Adrenal gland (tissue), 12 donors: ENCODE results near the gene SMARCD3. TPM values are rescaled to one million over a fixed set of nuclear protein-coding genes. Genes with fewer than 3 reads are reported as not detected.

ENCODE experiments used
- DNase-seq, 7 donors: peaks; one replicate each; pipeline ENCODE4 v3.0.0-alpha.2; 2019 to 2020
- H3K27ac ChIP-seq, 5 donors: fragments of 200-600 bp; sonication (generic) in 4 of 5; 1 replicate in 3 of 5; 2 replicates in 2 of 5; pipeline versions ENCODE4 v1.5.1 to v1.8.0; 2016 to 2020; ENCODE audit warnings: mild to moderate bottlenecking in 1 of 5
- H3K27me3 ChIP-seq: fragments of 200-600 bp; 2 replicates; pipeline ENCODE4 v1.8.0; 2021
- H3K36me3 ChIP-seq, 2 donors: fragments of 200-600 bp; replicated peaks in 1 of 2; 1 replicate in 1 of 2; 2 replicates in 1 of 2; pipeline versions ENCODE4 v1.5.1 to v1.8.0; 2018 to 2022
- H3K4me1 ChIP-seq, 2 donors: fragments of 200-600 bp; replicated peaks in 1 of 2; 1 replicate in 1 of 2; 2 replicates in 1 of 2; pipeline versions ENCODE4 v1.5.1 to v1.8.0; 2018 to 2021
- H3K4me3 ChIP-seq, 4 donors: fragments of 200-600 bp; sonication (generic) in 3 of 4; one replicate each; pipeline ENCODE4 v1.5.1; 2016 to 2018
- H3K9me3 ChIP-seq, 3 donors: fragments of 200-600 bp; sonication (generic) in 1 of 3; replicated peaks in 1 of 3; 1 replicate in 2 of 3; 2 replicates in 1 of 3; pipeline versions ENCODE4 v1.5.1 to v1.8.0; 2016 to 2021
- CTCF ChIP-seq, 6 experiments: fragments of 450-650 bp in 4 of 6; fragments of 200-600 bp in 2 of 6; sonication (generic) in 1 of 6; IDR thresholded peaks; 1 replicate in 5 of 6; 2 replicates in 1 of 6; pipeline versions ENCODE4 v1.5.1 to v1.8.0; 2016 to 2021; ENCODE audit warnings: antibody characterized with exemption in 6 of 6, mild to moderate bottlenecking in 2 of 6, moderate library complexity in 1 of 6
- POLR2A ChIP-seq, 2 donors: fragments of 450-650 bp; IDR thresholded peaks; one replicate each; pipeline ENCODE4 v1.6.1; 2017; ENCODE audit warnings: antibody characterized with exemption in 2 of 2, mild to moderate bottlenecking in 2 of 2, moderate library complexity in 1 of 2
- WGBS, 4 donors: extraction: QIAGEN DNeasy Blood & Tissue Kit in 2 of 4; methylation state at CpG; one replicate each; pipeline versions ENCODE4 v1.1.5 to v1.1.7; 2013 to 2017; 5-methylcytosine and 5-hydroxymethylcytosine counted together
- intact Hi-C, 2 donors: fragments of 100-400 bp; cut with DNase I; formaldehyde crosslinking; loops; one replicate each; pipeline versions ENCODE4 v1.14.1 to v1.15.0; 2022 to 2023
- polyA plus RNA-seq, 3 donors: library from polyadenylated mRNA; stranded (reverse); fragments of 200-250 nt in 2 of 3; fragments of 350-450 nt in 1 of 3; fragmentation: Illumina TruSeq in 1 of 3; extraction: RNeasy Lipid Tissue Mini Kit (QIAGEN cat#74804) in 1 of 3; gene quantifications; one replicate each; pipeline ENCODE4 v1.2.3, GENCODE V29; 2013 to 2014
- total RNA-seq, 9 donors: library from RNA; depleted of rRNA in 4 of 9; stranded (reverse); fragments of >200 nt in 4 of 9; fragments of 120-200 nt in 1 of 9; fragmentation: NEBNext Ultra II Directional in 1 of 9; extraction: Animal tissue kit (Norgen Biotek cat#: 25700) in 1 of 9; gene quantifications; one replicate each; pipeline versions ENCODE4 v1.1.0 to v1.2.4, GENCODE V29; 2013 to 2023
- donor health status: healthy with polysubstance abuse.
- donor health status: Bipolar disorder and iron deficiency.
- donor health status: DM: yes; HTN: yes; CAD: no.
- donor health status: DM: no; HTN: no; CAD: no.
- donor health status: DM: no; HTN: no; CAD: no.
- donor health status: DM: yes; HTN: yes; CAD: no.

SMARCD3 gene
- total and polyA plus RNA-seq, 12 donors = 46.4 to 194 (median 109) TPM

DNA sequence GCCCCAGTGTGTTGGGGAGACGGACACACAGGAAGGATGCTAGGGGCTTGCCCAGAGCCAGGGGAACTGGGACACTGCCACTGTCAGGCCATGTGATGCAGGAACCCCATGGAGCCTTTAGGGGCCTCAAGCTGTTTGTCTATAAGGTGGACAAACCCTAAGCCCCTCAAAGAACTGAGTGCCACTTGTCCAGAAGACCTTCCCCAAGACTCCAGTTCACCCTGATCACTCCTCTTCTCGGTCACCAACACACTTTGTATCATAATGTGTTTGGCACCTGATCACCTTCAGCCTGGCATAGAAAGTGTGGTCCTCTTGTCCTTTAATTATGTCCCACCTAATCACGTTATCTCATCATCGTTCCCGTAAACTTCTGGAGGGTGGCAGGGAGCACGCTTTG, 38.9 kb downstream of the SMARCD3 start:
- H3K4me3 ChIP-seq = no peak overlapping the region
- H3K36me3 ChIP-seq = peaks cover 0 to 21% of the 10 kb centered on the region in 2 donors
- no peaks in the 10 kb centered on the region for H3K4me1 ChIP-seq
- WGBS, 4 donors = 76 to 83% (median 83%) methylated on average over 5 to 6 of the region's 6 CpGs
- DNase-seq = no peak
- no peaks in the 10 kb centered on the region for H3K27me3 ChIP-seq
- no peaks in the 10 kb centered on the region for H3K9me3 ChIP-seq
- no peak for TF ChIP-seq CTCF (IDR thresholded peaks at IDR 0.05)
- TF ChIP-seq POLR2A (IDR thresholded peaks at IDR 0.05) = no peak
- intact Hi-C loops = no loop called here
- no peak overlapping the region for H3K27ac ChIP-seq

GRCh38 chr7:151208253-151208862, 40.1 kb downstream of the SMARCD3 start:
- H3K27me3 ChIP-seq = no peaks in the 10 kb centered on the region
- no peak overlapping the region for H3K27ac ChIP-seq
- H3K36me3 ChIP-seq = peaks cover 0 to 9% of the 10 kb centered on the region in 2 donors
- no peaks in the 10 kb centered on the region for H3K9me3 ChIP-seq
- DNase-seq = no peak
- no peaks in the 10 kb centered on the region for H3K4me1 ChIP-seq
- WGBS, 4 donors = 67 to 78% (median 75%) methylated on average over 9 of the region's 9 CpGs
- TF ChIP-seq POLR2A (IDR thresholded peaks at IDR 0.05) (no peak), CTCF (IDR thresholded peaks at IDR 0.05) (no peak)
- intact Hi-C loops = no loop called here
- no peak overlapping the region for H3K4me3 ChIP-seq

- DNase-seq = no peak
- 37 to 67% (median 63%) methylated on average over 5 to 12 of the region's 12 CpGs for WGBS, 4 donors
- H3K9me3 ChIP-seq = no peaks in the 10 kb centered on the region
- no peaks in the 10 kb centered on the region for H3K27me3 ChIP-seq
- H3K36me3 ChIP-seq = peaks cover 0 to 4% of the 10 kb centered on the region in 2 donors
- TF ChIP-seq CTCF (IDR thresholded peaks at IDR 0.05) (no peak), POLR2A (IDR thresholded peaks at IDR 0.05) (no peak)
- H3K27ac ChIP-seq = no peak overlapping the region
- no peak overlapping the region for H3K4me3 ChIP-seq
- intact Hi-C loops = no loop called here
- no peaks in the 10 kb centered on the region for H3K4me1 ChIP-seq
Measured at GRCh38 chr7:151207804-151208203, 40.7 kb downstream of the SMARCD3 start.

GRCh38 chr7:151207315-151207714, 41.2 kb downstream of the SMARCD3 start:
- Histone ChIP-seq H3K4me3 (no peak overlapping the region), H3K36me3 (no peaks in the 10 kb centered on the region), H3K27ac (no peak overlapping the region), H3K27me3 (no peaks in the 10 kb centered on the region), H3K4me1 (no peaks in the 10 kb centered on the region), H3K9me3 (no peaks in the 10 kb centered on the region)
- 58 to 72% (median 64%) methylated on average over 9 of the region's 9 CpGs for WGBS, 4 donors
- TF ChIP-seq POLR2A (IDR thresholded peaks at IDR 0.05) (no peak), CTCF (IDR thresholded peaks at IDR 0.05) (no peak)
- intact Hi-C loops = no loop called here
- DNase-seq = no peak
